GM21529 (cell line): Measurements from ENCODE around the gene KLF13.

Experiments used
- ATAC-seq: cut with Tn5 transposase; IDR thresholded peaks from one replicate; pipeline ENCODE4 v1.9.1; 2021; ENCODE audit not compliant: unreplicated experiment

Gene KLF13

GRCh38 chr15:31330836-31331235 is 4.2 kb downstream of the KLF13 start:
- no peak for ATAC-seq

DNA sequence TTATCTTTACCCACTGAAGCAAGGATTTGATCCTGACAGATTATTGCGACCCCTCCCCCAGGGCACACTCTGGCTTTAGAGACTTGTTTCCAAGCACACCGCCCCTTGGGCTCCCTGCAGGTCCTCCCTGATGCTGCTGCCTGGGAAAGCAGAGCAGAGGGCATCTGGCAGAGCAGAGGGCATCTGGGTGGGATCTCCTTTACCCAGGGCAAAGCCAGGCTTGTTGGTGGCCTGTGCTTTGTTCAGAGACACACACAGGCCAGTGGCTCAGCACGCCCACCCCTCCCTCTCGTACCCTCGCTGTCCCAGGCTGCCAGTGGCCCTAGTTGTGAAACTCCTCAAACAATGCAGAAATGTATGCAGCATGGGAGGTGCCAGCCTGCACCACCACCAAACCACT is 4.8 kb downstream of the KLF13 start:
- ATAC-seq, result no peak

- ATAC-seq, result no peak
These were observed 5.5 kb downstream of the KLF13 start for GRCh38 chr15:31332020-31332680.

DNA sequence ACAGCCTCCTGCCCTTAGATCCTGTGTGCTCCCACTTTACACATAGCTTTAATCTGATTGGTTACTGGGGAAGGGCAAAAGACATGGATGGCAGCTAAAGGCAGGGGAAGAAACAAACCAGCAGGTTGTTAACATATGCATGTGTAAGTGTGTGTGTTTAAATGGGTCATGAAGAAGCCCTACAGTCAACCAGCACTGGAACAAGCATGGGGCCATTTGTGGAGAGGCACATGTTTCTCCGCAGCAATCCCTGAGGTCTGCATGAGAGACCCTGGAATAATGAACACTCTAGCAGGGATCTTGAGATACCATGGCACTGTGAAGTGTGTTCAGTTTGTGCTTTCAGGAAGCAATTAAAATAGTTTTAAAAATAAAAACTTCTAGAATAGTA is 6.0 kb downstream of the KLF13 start:
- no peak for ATAC-seq

GRCh38 chr15:31333119-31333518 is 6.5 kb downstream of the KLF13 start:
- no peak for ATAC-seq

- no peak for ATAC-seq
These were observed 7.2 kb downstream of the KLF13 start for GRCh38 chr15:31333820-31334219.

GRCh38 chr15:31335989-31336592 is 9.5 kb downstream of the KLF13 start:
- ATAC-seq, result no peak

DNA sequence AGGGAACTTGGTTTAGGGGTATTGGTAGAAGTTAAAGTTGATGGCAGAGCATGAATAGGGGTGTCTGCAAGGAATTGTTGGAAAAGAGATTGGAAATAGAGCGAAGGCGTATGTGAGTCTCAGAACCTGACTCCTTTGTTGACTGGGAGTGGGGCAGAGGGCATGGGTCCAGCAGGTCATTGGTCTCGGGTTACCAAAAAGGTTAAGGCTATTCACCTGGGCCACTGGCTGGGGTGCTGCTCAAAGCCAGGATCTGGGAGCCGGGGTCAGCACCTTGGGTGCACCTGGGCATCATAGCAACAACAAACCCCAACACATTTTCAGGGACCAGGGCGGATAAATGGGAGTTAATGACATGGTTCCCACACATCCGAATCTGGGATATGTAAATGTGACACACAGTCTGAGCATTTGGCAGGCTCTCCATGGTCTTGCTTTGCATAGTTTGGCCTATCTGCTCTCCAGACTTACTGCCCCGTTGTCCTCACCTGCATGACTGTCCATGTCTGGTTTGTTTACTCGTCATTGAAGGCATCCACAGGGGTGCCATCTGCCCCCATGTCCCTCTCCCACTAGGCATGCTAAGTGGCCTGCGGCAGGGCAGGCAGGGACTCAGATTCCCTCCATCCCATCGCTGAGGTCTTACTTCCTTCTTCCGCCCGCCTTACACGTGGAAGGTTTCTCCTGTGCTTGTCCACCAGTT is 10.1 kb downstream of the KLF13 start:
- ATAC-seq, result no peak

DNA sequence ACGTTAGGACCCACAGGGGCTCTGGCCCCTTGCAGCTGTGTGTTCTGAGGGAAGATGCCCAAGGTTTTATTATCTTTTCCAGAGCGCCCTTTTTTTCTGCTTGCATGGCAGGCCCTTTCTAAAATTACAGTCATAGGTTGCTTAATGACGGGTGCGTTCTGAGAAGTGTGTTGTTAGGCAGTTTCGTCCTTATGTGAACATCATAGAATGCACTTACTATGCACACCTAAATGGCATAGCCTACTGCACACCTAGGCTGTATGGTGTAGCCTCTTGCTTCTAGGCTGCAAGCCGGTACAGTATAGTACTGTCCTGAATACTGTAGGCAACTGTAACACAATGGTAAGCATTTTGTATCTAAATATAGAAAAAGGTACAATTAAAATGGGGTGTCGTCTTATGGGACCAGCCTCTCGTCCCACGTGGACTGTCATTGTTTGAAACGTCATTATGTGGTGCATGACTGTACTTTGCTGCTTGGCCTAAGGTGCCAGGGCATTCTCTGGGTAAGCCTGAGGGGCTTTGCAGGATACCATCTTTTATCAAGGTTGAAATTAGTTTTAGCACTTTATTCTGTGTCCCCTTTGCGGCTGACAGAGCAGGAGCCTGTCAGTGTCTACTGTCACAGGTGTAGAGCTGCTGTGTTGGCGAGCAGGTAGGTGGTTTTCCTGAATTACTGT is 10.9 kb downstream of the KLF13 start:
- ATAC-seq, result no peak

GRCh38 chr15:31338318-31338878 is 11.8 kb downstream of the KLF13 start:
- ATAC-seq, result peak; percentile 50

- peak; percentile 48 for ATAC-seq
These were observed 12.4 kb downstream of the KLF13 start for GRCh38 chr15:31338879-31339557.

GRCh38 chr15:31339558-31339895 is 12.9 kb downstream of the KLF13 start:
- no peak for ATAC-seq

- ATAC-seq, result no peak
These were observed 13.4 kb downstream of the KLF13 start for GRCh38 chr15:31340047-31340446.

DNA sequence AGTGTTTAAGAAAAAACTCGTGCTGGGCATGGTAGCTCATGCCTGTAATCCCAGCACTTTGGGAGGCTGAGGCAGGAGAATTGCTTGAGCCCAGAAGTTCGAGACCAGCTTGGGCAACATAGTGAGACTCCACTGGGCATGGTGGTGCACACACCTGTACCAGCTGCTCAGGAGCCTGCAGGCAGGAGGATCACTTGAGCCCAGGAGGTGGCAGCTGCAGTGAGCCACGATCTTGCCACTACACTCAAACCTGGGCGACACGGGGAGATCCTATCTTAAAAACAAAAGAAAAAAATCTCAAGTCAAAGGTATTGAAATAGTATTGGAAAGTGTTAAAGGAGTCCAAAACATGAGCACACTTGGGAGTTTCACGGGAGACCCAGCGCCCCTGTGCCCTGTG is 14.0 kb downstream of the KLF13 start:
- ATAC-seq, result no peak

DNA sequence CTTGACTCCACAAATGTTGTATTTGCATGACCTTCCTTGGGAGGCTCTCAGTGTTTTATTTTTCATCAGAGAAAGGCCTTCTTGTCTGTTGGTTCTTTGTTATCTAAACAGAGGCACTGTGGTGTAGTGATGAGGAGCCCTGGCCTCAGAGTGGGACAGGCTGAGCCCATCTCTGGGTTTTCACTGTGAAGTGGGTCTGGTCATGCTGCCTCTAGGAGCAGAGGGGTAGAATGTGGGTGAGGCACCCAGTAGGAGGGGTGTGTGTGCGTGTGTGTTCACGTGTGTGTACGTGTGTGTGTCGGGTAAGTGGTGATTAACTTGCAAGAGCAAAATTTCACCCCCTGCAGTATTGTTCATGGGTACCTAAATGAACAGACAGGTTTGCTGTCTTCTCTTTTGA is 14.4 kb downstream of the KLF13 start:
- ATAC-seq, result no peak

- no peak for ATAC-seq
These were observed 15.0 kb downstream of the KLF13 start for GRCh38 chr15:31341496-31342195.

DNA sequence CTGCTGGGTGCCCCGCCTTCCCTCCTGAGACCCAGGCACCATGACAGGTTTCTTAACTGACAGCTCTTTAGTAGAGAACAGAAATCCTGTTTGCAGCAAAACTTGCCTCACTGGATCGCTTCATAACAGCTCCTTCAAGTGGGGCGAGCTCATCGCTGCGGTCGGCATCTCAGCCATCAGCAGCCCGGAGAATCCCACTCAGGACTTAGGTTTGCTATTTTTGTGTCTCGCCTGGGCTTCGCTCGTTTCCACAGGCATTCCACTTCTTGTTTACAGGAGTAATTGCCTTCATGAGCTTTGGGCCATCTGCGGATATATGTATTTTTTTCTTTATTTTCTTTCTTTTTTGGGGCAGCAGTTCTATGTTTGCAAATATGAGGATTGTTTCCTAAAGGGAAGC is 15.7 kb downstream of the KLF13 start:
- ATAC-seq, result no peak

- no peak for ATAC-seq
These were observed 16.4 kb downstream of the KLF13 start for GRCh38 chr15:31342781-31343626.

DNA sequence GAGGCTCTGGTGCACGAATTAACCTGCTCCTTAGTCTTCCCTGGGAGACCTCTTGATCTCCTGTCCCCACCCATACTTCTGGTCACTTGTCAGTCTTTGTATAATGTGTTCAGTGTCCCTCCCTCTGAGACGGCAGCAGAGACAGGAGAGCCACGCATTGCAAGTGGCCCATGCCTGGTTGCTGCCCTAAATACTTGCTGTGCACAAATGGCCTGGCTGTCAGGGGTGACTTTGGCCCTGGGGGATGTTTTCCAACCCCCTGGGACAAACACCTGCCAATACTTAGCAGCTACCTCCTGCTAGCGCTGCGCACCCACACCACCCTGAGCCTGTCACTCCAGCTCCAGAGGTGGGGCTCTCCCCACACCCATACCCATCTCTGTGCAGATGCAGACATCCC is 17.2 kb downstream of the KLF13 start:
- ATAC-seq, result no peak

GRCh38 chr15:31344266-31344665 is 17.6 kb downstream of the KLF13 start:
- no peak for ATAC-seq
